ENCODE results near the gene DUOXA1.

DNA sequence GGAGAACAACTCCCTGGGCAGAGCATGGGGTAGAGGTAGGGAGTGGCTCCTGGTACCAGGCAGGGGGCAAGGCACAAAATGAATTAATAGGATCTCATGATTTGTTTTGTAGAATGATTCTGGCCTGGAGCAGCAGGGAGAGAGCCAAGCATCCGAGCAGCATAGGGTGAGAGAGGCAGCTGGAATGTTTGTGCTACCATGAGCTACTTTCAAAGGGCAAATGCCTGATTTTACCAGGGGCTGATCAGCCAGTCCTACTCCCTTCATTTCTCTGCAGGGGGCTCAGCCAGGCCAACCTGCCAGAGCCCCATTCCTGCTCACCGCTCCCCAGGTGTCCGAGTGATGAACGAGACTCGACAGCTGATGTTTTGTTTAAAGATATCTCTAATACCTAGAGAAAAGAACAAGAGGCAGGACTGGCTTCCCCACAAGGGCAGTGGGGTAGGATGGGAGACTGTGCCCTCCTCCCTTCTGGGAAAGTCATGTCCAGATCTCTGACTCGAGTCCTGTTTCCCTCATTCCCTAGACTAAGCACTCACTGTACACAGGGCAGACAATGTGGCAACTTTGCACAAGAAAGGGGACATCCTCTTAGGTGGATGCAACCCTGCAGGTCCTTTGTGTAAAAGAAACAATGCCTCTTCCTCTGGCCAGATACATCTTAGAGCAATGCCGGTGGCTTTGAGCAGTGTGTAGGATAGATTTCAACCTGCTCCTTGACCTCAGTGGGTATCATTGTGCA lies 28.6 kb downstream of the DUOXA1 start:
- TF ChIP-seq, protein P1, sequence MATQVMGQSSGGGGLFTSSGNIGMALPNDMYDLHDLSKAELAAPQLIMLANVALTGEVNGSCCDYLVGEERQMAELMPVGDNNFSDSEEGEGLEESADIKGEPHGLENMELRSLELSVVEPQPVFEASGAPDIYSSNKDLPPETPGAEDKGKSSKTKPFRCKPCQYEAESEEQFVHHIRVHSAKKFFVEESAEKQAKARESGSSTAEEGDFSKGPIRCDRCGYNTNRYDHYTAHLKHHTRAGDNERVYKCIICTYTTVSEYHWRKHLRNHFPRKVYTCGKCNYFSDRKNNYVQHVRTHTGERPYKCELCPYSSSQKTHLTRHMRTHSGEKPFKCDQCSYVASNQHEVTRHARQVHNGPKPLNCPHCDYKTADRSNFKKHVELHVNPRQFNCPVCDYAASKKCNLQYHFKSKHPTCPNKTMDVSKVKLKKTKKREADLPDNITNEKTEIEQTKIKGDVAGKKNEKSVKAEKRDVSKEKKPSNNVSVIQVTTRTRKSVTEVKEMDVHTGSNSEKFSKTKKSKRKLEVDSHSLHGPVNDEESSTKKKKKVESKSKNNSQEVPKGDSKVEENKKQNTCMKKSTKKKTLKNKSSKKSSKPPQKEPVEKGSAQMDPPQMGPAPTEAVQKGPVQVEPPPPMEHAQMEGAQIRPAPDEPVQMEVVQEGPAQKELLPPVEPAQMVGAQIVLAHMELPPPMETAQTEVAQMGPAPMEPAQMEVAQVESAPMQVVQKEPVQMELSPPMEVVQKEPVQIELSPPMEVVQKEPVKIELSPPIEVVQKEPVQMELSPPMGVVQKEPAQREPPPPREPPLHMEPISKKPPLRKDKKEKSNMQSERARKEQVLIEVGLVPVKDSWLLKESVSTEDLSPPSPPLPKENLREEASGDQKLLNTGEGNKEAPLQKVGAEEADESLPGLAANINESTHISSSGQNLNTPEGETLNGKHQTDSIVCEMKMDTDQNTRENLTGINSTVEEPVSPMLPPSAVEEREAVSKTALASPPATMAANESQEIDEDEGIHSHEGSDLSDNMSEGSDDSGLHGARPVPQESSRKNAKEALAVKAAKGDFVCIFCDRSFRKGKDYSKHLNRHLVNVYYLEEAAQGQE (IDR thresholded peaks at IDR 0.05; ENCODE audit: insufficient replicate concordance, low read depth): no peak
- TF ChIP-seq, protein P2, sequence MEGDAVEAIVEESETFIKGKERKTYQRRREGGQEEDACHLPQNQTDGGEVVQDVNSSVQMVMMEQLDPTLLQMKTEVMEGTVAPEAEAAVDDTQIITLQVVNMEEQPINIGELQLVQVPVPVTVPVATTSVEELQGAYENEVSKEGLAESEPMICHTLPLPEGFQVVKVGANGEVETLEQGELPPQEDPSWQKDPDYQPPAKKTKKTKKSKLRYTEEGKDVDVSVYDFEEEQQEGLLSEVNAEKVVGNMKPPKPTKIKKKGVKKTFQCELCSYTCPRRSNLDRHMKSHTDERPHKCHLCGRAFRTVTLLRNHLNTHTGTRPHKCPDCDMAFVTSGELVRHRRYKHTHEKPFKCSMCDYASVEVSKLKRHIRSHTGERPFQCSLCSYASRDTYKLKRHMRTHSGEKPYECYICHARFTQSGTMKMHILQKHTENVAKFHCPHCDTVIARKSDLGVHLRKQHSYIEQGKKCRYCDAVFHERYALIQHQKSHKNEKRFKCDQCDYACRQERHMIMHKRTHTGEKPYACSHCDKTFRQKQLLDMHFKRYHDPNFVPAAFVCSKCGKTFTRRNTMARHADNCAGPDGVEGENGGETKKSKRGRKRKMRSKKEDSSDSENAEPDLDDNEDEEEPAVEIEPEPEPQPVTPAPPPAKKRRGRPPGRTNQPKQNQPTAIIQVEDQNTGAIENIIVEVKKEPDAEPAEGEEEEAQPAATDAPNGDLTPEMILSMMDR (IDR thresholded peaks at IDR 0.05; ENCODE audit: insufficient read depth, low read length): no peak
- no peak for TF ChIP-seq GABPA (IDR thresholded peaks at IDR 0.05; ENCODE audit: low read depth)
